SU-DHL-6 (cell line): ENCODE measurements around the gene MGAT2.
A peak's percentile ranks its signal among the peaks of the same experiment; 100 is the strongest.

Source experiments
- H2AFZ ChIP-seq: fragments of 200-600 bp; sonication (generic); 2 replicates; pipeline ENCODE4 v1.6.1; 2014; ENCODE audit warnings: low read depth, mild to moderate bottlenecking, moderate library complexity, mixed read lengths, antibody characterized with exemption, low read length; ENCODE audit not compliant: severe bottlenecking
- H3F3A ChIP-seq: fragments of 200-600 bp; shearing (Covaris generic); 2 replicates; pipeline ENCODE4 v1.6.0; 2016; ENCODE audit warnings: antibody characterized with exemption, mild to moderate bottlenecking; ENCODE audit not compliant: insufficient read depth
- H3K27ac ChIP-seq: fragments of 200-600 bp; sonication (generic); 2 replicates; pipeline ENCODE4 v1.5.1; 2016; ENCODE audit warnings: low read depth, mild to moderate bottlenecking, low read length, moderate library complexity, mixed read lengths
- H3K27me3 ChIP-seq: fragments of 200-600 bp; sonication (generic), shearing (Covaris generic); 2 replicates; pipeline ENCODE4 v1.6.0; 2014; ENCODE audit warnings: mild to moderate bottlenecking, low read length
- H3K36me3 ChIP-seq: fragments of 200-600 bp; sonication (generic); 2 replicates; pipeline ENCODE4 v1.6.1; 2014; ENCODE audit warnings: mild to moderate bottlenecking, low read length, mixed read lengths
- H3K4me2 ChIP-seq: fragments of 300-600, 200-600 bp; shearing (Covaris generic), sonication (generic); 2 replicates; pipeline ENCODE4 v1.6.0; 2014; ENCODE audit warnings: low read length, low read depth, mild to moderate bottlenecking; ENCODE audit not compliant: poor library complexity, severe bottlenecking
- H3K4me3 ChIP-seq: fragments of 200-600 bp; sonication (generic); 2 replicates; pipeline ENCODE4 v1.5.1; 2014; ENCODE audit warnings: antibody characterized with exemption, low read length, mild to moderate bottlenecking, mixed read lengths; ENCODE audit not compliant: insufficient read depth, poor library complexity, severe bottlenecking
- H3K79me2 ChIP-seq: fragments of 200-600 bp; sonication (generic); 2 replicates; pipeline ENCODE4 v1.6.1; 2014; ENCODE audit warnings: mild to moderate bottlenecking, low read length, moderate library complexity; ENCODE audit not compliant: insufficient read depth
- H3K9ac ChIP-seq: fragments of 200-600 bp; sonication (generic); 2 replicates; pipeline ENCODE4 v1.7.0; 2014; ENCODE audit warnings: mild to moderate bottlenecking, low read length
- H3K9me2 ChIP-seq: fragments of 200-600 bp; sonication (generic); replicated peaks from 2 replicates; pipeline ENCODE4 v1.6.1; 2014; ENCODE audit warnings: low read length; ENCODE audit not compliant: insufficient read depth
- H3K9me3 ChIP-seq: fragments of 200-600 bp; sonication (generic); 2 replicates; pipeline ENCODE4 v1.6.1; 2014; ENCODE audit warnings: low read length, mixed read lengths; ENCODE audit not compliant: insufficient read depth
- H4K20me1 ChIP-seq: fragments of 200-600 bp; sonication (generic); 2 replicates; pipeline ENCODE4 v1.6.1; 2014; ENCODE audit warnings: low read depth, mild to moderate bottlenecking, antibody characterized with exemption, low read length, moderate library complexity, mixed read lengths
- CTCF ChIP-seq: fragments of 200-600 bp; sonication (generic); IDR thresholded peaks from one replicate; pipeline ENCODE4 v1.5.1; 2017; ENCODE audit warnings: antibody characterized with exemption, mild to moderate bottlenecking, low read length, moderate library complexity; ENCODE audit not compliant: insufficient read depth, poor library complexity, severe bottlenecking
- EZH2phosphoT487 ChIP-seq: fragments of 200-600 bp; sonication (generic), shearing (Covaris generic); conservative IDR thresholded peaks from 2 replicates; pipeline ENCODE4 v1.6.1; 2018; ENCODE audit warnings: mild to moderate bottlenecking, antibody characterized with exemption, low read length, moderate library complexity, mixed read lengths

Gene MGAT2

DNA sequence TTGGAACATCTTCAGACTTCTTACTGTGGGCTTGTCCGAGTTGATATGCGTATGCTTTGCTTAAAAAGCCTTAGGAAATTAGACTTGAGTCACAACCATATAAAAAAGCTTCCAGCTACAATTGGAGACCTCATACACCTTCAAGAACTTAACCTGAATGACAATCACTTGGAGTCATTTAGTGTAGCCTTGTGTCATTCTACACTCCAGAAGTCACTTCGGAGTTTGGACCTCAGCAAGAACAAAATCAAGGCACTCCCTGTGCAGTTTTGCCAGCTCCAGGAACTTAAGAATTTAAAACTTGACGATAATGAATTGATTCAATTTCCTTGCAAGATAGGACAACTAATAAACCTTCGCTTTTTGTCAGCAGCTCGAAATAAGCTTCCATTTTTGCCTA, 13.0 kb upstream of the MGAT2 start:
- Histone ChIP-seq H3K27ac (no peak overlapping the region), H3K9ac (no peak overlapping the region), H3K9me2 (no peaks in the 10 kb centered on the region), H3K9me3 (no peaks in the 10 kb centered on the region), H3K27me3 (no peaks in the 10 kb centered on the region), H3K4me3 (no peak overlapping the region), H2AFZ (no peak overlapping the region), H3K36me3 (peaks cover 22% of the 10 kb centered on the region; the same call in 1 of the 2 replicates), H4K20me1 (no peaks in the 10 kb centered on the region), H3F3A (peaks cover 13% of the 10 kb centered on the region; the same call in 1 of the 2 replicates), H3K4me2 (no peak overlapping the region), H3K79me2 (peaks cover 85% of the 10 kb centered on the region)
- TF ChIP-seq CTCF, result no peak
- TF ChIP-seq EZH2phosphoT487, result no peak

- peaks cover 19% of the 10 kb centered on the region; the same call in 1 of the 2 replicates for H3K36me3 ChIP-seq
- TF ChIP-seq CTCF (no peak), EZH2phosphoT487 (no peak)
These were observed 8.3 kb upstream of the MGAT2 start for GRCh38 chr14:49612251-49612650.

DNA sequence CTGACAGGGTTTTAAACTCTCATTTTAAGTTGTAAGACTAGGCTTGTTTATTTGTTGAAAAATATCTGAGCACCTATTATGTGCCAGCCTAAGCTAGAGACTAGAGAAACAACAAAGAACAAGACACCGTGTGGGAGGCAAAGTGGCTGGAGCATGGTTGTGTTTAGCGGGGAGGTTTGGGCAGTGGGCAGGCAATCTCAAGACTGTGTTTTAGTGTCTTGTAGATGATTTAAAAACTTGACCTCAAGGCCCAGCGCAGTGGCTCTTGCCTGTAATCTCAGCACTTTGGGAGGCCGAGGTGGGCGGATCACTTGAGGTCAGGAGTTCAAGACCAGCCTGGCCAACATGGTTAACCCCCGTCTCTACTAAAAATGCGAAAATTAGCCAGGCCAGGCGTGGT, 7.9 kb upstream of the MGAT2 start:
- Histone ChIP-seq H3K27me3 (no peaks in the 10 kb centered on the region), H3K79me2 (peaks cover 67% of the 10 kb centered on the region), H3K4me2 (no peak overlapping the region), H3F3A (peaks cover 37% of the 10 kb centered on the region), H2AFZ (no peak overlapping the region), H3K9me3 (no peaks in the 10 kb centered on the region), H3K9me2 (no peaks in the 10 kb centered on the region), H3K27ac (no peak overlapping the region), H3K36me3 (peaks cover 19% of the 10 kb centered on the region; the same call in 1 of the 2 replicates), H4K20me1 (no peaks in the 10 kb centered on the region), H3K4me3 (no peak overlapping the region), H3K9ac (no peak overlapping the region)
- no peak for TF ChIP-seq EZH2phosphoT487
- TF ChIP-seq CTCF, result no peak

More at GRCh38 chr14:49612251-49612650, 8.3 kb upstream of the MGAT2 start:
- Histone ChIP-seq H3K9me3 (no peaks in the 10 kb centered on the region), H3K9ac (no peak overlapping the region), H3K4me2 (peak overlapping the region; percentile 2), H2AFZ (no peak overlapping the region), H3K9me2 (no peaks in the 10 kb centered on the region), H3K27ac (no peak overlapping the region), H3K4me3 (no peak overlapping the region), H4K20me1 (no peaks in the 10 kb centered on the region), H3K79me2 (peaks cover 67% of the 10 kb centered on the region), H3F3A (peaks cover 33% of the 10 kb centered on the region), H3K27me3 (no peaks in the 10 kb centered on the region)
